GM19455 (cell line): ENCODE results near the gene DIO1.

Source experiments
- ATAC-seq: cut with Tn5 transposase; IDR thresholded peaks from one replicate; pipeline ENCODE4 v1.9.1; 2021; ENCODE audit not compliant: unreplicated experiment

Gene DIO1

GRCh38 chr1:53892911-53893310 lies 1.1 kb upstream of the DIO1 start:
- no peak for ATAC-seq

- no peak for ATAC-seq
These were observed 657 bp downstream of the DIO1 start for GRCh38 chr1:53894644-53895043.

- no peak for ATAC-seq
These were observed 1.4 kb downstream of the DIO1 start for GRCh38 chr1:53895421-53895820.

GRCh38 chr1:53896635-53897229 lies 2.7 kb downstream of the DIO1 start:
- ATAC-seq, result no peak

- ATAC-seq, result no peak
These were observed 5.2 kb downstream of the DIO1 start for GRCh38 chr1:53899206-53899628.

GRCh38 chr1:53899708-53900107 lies 5.7 kb downstream of the DIO1 start:
- no peak for ATAC-seq

- ATAC-seq, result no peak
These were observed 8.5 kb downstream of the DIO1 start for GRCh38 chr1:53902235-53903138.

GRCh38 chr1:53905509-53905908 lies 11.5 kb downstream of the DIO1 start:
- no peak for ATAC-seq

GRCh38 chr1:53906121-53906520 lies 12.1 kb downstream of the DIO1 start:
- no peak for ATAC-seq

GRCh38 chr1:53909946-53910345 lies 16.0 kb downstream of the DIO1 start:
- ATAC-seq, result no peak

- ATAC-seq, result no peak
These were observed 17.5 kb downstream of the DIO1 start for GRCh38 chr1:53911442-53911841.

- no peak for ATAC-seq
These were observed 19.5 kb downstream of the DIO1 start for GRCh38 chr1:53913352-53914033.

- no peak for ATAC-seq
These were observed 24.4 kb downstream of the DIO1 start for GRCh38 chr1:53918343-53918742.

GRCh38 chr1:53919675-53920066 lies 25.7 kb downstream of the DIO1 start:
- no peak for ATAC-seq

- no peak for ATAC-seq
These were observed 33.4 kb downstream of the DIO1 start for GRCh38 chr1:53927376-53927881.

GRCh38 chr1:53929246-53929960 lies 35.4 kb downstream of the DIO1 start:
- no peak for ATAC-seq

- no peak for ATAC-seq
These were observed 36.9 kb downstream of the DIO1 start for GRCh38 chr1:53930932-53931331.

GRCh38 chr1:53931523-53931922 lies 37.5 kb downstream of the DIO1 start:
- ATAC-seq, result no peak

GRCh38 chr1:53934170-53934765 lies 40.3 kb downstream of the DIO1 start:
- ATAC-seq, result no peak

- ATAC-seq, result no peak
These were observed 42.4 kb downstream of the DIO1 start for GRCh38 chr1:53936430-53936829.
